Measurements from ENCODE around the gene ADPRHL1.

Gene ADPRHL1

GRCh38 chr13:113430378-113431110, 22.7 kb downstream of the ADPRHL1 start:
- no peak for DNase-seq

- no peak for DNase-seq
Observed at GRCh38 chr13:113429608-113429985, 23.7 kb downstream of the ADPRHL1 start.

GRCh38 chr13:113428871-113429607, 24.2 kb downstream of the ADPRHL1 start:
- DNase-seq = no peak

- no peak for DNase-seq
Observed at GRCh38 chr13:113428469-113428865, 24.8 kb downstream of the ADPRHL1 start.

- DNase-seq = no peak
Observed at GRCh38 chr13:113427562-113428468, 25.5 kb downstream of the ADPRHL1 start.

- no peak for DNase-seq
Observed at GRCh38 chr13:113426591-113426986, 26.7 kb downstream of the ADPRHL1 start.

- DNase-seq = no peak
Observed at GRCh38 chr13:113425941-113426590, 27.2 kb downstream of the ADPRHL1 start.

GRCh38 chr13:113423520-113424163, 29.6 kb downstream of the ADPRHL1 start:
- no peak for DNase-seq

GRCh38 chr13:113422807-113423519, 30.3 kb downstream of the ADPRHL1 start:
- DNase-seq = no peak

GRCh38 chr13:113421673-113422270, 31.5 kb downstream of the ADPRHL1 start:
- DNase-seq = no peak

GRCh38 chr13:113420833-113421600, 32.3 kb downstream of the ADPRHL1 start:
- DNase-seq = no peak

- no peak for DNase-seq
Observed at GRCh38 chr13:113420232-113420631, 33.1 kb downstream of the ADPRHL1 start.

GRCh38 chr13:113419531-113420193, 33.6 kb downstream of the ADPRHL1 start:
- no peak for DNase-seq

- no peak for DNase-seq
Observed at GRCh38 chr13:113418722-113419049, 34.6 kb downstream of the ADPRHL1 start.

GRCh38 chr13:113417836-113418721, 35.2 kb downstream of the ADPRHL1 start:
- peak in 1 of 3 donors; percentile 32 for DNase-seq

- no peak for DNase-seq
Observed at GRCh38 chr13:113417008-113417751, 36.1 kb downstream of the ADPRHL1 start.

GRCh38 chr13:113415825-113416224, 37.5 kb downstream of the ADPRHL1 start:
- no peak for DNase-seq

GRCh38 chr13:113415032-113415431, 38.3 kb downstream of the ADPRHL1 start:
- DNase-seq = no peak

Data from suppressor macrophage treated with lipopolysaccharide for 1 hour (primary cell).